ENCODE results near the gene BLVRB.
"Not testable (repeated sequence)": the region's sequence is repeated elsewhere in the genome, so short reads cannot be mapped to it uniquely, and the experiment has no call there.

Gene BLVRB

DNA sequence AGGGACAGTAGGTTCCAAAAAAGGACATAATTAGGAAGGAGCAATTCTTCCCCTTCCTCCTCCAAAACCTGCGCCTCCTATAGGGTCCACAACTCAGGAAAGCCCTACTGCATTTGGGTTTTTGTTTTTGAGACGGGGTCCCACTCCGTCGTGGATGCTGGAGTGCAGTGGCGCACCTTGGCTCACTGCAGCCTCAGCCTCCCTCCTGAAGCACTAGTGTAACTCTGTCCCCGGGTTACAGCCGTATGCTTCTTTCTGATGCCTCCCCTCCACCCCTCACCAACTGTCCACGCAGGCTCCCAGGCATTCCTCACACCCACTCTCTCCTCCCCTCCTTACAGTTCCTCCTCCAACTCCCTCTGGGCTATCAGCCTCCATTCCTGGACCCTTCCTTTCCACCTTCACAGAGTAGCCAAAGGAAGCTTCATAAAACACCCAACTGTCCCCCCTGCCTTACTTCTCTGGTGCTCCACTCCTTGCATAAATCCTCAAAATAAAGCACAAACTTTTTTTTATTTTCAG, 19.2 kb downstream of the BLVRB start:
- no peak for DNase-seq

DNA sequence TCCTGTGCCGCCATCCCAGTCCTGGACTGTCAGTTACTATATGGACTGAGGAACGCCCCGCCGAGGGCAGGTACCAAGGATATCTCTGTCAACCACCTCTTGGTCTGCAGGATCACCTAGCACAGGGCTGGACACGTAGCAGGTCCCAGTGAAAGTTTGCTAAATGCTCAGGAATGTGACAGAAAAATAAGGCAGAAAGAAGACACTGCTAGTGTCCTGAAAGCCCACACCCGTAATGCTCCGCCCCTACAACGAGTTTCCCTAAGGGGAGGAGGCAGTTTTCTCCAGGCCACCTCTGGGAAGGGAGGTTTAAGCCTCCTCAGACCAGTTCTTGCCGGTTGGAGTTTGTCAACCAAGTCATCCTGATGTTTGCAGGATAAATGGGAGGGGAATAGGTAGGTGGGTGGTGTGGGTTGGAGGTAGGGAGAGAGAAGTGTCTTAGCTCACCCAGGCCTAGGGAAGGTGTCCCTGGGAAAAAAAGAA, 19.7 kb downstream of the BLVRB start:
- no peak for DNase-seq

DNA sequence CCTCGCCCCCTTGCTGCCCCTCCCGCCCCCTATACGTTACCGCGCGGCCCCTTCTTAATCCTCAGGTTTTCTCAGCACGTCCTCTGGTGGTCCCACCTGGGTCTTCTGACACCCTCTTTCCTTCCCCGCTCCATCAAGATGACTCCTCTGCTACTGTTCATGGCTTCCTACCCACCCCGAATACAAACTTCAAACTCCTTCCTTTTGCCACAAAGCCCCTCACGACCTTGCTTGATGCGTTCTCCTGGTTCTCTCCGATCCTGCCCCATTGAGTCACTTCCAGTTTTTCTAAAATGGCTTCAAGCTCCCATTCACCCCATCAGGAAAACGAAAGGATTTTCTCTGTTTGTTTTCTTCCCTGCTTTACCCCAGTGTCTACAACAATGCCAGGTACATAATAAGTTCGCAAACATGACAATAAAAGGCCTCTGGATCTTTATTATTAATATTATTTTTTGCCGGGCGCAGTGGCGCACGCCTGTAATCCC, 20.7 kb downstream of the BLVRB start:
- no peak for DNase-seq

DNA sequence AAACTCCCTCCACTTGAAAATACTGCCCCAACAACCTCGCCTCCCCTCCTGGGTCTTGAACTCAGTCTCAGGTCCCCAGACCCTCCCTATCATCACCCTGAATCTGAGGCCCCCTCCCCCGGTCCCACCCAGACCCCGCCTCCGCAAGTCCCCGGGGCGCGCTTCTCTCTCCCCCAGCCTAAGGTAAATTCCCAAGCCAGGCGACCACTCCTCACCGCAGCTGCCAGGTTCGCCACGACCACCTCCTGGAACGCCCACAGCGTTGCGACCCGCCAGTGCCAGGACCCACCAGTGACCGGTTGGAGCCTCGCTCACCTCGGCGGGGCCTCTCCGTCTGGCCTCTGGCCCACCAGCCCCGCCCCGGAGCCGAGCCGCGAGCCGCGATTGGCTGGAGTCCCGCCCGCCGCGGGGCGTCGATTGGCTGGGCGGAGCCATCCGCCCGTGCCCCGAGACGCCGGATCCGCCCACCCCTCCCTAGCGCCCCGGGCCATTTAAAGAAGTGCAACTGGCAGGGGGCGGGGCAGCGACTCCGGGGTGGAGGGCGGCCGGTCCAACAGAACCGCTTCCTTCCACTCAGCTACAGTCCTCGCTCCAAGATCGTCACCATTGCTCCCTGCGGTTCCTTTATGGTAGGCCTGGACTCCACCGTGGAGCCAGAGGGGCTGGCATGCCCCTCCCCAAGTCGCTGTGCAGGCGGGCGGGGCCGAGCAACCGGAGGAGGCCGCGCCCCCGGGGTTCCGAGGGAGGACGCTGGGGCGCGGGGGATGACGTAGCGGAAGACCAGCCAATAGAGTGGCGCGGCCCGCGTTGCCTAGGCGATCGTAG, 21.3 kb downstream of the BLVRB start, which contains the start of gene SERTAD3:
Gene SERTAD3 (minus strand): TSS at position 336 of the 825 bp plus-strand sequence. CDS start 2,255 bp downstream, outside the sequence.
- DNase-seq = peak; percentile 95 to 97 (median 96)

DNA sequence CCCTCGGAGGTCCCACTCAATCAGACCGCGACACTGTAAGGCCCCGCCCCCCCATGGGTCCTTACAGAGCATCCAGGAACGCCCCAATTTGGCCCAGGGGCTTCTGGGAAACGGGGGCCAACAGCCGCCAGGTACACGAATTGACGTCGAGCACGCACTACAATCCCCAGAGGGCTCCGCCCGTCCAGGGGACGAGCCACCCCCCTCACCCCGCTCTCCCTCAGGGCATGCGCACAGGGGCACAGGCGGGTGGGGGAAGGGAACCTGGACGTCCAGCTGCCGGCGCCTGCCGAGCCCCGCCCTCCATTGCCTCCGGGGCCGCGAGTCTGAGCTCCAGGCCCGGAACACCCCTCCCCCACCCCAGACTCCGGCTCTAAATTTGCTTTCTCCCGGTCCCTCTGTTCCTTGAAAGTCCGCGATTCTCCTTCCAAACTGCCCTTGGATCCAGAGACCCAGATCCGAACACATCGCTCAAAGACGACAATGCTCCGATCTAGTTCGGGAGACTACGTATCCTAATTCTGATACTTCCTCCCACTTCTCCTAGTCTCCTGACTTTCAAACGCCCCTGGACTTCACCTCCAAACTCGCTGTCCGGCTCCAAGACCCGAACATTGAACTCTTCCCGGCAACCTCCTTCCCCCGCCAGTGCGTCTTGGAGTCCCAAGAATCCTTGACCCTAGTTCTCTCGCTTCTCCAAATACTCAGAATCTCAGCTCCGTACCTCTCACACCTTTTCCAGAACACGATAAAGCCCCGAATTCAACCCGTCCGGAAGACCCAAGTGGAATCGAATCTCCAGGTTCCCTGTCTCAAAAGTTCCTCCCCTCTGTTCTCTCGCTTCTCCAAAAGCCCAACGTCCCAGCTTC, 22.2 kb downstream of the BLVRB start:
- DNase-seq = peak; percentile 99 to 100 (median 100)

DNA sequence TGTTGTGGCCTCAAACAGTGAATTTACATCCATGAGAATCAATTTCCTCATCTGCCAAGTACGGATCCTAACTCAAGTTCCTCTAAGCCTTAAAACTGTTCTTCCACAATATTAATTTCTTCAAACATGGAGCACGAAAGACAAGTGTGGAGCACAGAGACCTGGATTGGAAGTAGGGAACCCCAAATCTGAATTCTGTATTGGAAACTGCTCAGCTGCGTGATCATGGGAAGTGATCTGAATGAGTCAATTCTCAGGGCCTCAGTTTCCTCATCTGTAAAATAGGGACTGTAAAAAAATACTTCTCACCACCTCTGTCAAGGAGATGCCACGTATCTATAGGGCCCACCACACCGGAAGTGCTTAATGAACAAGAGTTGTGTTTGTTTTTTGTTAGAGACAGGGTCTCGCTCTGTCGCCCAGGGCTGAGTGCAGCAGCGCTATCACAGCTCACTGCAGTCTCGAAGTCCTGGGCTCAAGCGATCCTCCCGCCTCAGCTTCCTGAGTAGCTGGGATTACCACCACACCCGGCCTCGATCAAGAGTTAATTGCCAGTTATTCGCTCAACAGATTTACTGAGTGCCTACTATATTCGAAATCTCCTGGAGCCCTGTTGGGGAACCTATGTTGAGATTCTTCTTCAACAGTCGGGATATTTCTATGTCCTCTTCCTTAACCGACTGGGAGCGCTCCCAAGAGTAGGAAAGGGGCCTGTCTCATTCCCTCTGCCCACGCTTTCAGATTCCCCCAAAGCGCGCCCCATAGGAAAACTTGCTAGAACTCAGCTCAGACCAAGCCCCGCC, 23.0 kb downstream of the BLVRB start:
- DNase-seq = no peak

DNA sequence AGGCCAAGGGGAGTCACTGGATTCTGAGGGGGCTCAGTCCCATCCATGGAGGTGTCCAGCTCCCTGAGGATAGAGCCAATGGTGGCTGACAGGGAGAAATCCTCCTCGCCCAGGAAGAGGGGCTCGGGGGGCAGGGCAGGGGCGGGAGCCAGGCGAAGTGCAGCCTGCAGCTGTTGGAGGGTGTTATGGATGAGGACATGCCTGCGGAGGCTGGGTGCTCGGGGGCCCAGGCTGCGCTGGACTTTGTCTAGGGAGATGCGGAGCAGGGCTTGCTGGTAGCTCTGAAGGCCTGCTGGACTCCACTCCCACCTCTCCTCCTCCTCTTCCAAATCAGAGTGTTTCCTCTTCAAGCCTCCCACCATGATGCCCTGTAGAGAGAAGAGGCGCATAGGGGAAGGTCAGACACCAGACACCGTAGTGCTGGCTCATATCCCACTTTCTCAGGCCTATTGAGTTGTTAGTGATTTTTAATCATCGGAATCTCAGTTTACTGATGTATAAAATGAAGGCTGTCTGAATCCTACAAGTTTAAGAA, 23.8 kb downstream of the BLVRB start:
- DNase-seq = no peak

DNA sequence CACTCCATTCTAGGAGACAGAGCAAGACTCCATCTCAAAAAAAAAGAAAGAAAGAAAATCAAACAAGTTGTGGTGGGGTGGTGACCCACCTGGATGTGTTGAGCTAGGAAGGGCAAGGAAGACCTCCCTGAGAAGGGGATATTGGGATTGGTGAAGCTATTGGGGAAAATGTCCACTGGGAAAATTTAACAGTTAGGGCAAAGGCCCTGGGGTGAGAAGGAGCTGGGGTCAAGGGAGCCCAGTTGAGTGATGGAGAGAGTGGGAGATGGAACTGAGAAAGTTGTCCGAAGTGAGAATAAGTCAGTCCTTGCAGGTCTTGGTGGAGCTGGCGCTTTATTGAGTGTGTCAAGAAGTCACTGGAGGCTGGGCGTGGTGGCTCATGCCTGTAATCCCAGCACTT, 27.3 kb downstream of the BLVRB start:
- no peak for DNase-seq

DNA sequence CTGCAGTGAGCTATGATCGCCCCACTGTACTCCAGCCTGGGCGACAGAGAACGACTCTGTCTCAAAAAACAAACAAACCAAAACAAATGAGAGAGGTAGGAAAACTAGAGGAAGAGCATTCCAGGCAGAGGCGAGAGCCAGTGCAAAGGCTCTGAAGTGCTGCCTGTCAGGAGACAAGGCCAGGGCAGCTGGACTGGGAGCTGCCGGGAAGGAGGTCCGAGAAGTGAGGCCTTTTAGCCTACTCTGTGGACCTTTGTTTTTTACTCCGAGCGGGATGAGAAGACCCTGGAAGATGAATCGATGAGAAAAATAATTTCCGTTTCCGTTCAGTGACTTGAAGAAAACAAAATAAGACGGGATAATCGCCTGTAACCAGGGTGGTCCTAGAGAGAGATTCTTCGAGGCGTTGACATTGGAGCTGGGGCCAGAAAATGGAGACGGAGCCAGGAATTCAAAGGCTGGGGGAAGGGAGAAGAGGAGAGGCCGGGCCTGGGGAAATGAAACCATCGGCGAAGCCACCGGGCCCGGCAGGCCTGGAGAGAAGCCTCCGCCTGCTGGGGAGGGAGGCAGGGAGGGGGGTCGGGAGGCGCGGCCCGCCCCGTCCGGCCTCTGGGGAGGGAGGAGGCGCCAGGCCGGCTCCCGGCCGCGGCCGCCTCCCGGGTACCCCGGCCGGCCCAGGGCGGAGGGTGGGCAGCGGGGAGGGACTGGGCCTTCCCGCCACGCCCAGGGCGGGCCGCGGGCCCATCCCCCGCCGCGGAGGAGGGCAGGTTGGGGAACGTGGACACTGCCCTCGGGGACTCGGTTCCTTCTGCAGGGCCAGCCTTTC, 31.9 kb downstream of the BLVRB start:
- peak; percentile 36 to 58 (median 47) for DNase-seq

DNA sequence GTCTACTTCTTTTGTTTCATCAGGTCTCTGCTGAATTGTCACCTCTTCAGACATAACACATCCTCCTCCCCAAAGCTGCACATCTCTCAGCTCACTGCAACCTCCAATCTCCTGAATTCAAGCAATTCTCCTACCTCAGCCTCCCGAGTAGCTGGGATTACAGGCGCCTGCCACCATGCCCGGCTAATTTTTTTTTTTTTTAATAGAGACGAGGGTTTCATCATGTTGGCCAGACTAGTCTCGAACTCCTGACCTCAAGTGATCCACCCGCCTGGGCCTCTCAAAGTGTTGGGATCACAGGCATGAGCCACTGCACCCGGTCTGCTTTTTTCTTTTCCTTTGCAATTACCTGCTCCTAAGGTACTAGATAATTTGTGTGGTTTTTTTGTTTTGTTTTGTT, 32.8 kb downstream of the BLVRB start:
- DNase-seq = not testable (repeated sequence)

DNA sequence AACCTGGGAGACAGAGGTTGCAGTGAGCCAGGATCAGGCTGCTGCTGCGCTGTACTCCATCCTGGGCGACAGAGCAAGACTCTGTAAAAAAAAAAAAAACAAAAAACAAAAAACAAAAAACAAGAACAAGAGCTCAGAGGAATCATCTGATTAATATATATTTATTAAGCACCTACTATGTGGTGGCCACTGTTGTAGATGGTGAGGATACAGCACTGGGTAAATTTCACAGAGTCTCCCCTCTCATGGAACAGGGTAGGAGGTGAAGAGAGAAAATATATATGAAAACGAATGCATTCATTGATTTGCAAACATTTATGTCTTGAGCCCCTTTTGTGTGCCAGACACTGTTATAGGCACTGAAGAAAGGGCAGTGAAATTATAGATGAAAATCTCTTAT, 33.8 kb downstream of the BLVRB start:
- DNase-seq = no peak

DNA sequence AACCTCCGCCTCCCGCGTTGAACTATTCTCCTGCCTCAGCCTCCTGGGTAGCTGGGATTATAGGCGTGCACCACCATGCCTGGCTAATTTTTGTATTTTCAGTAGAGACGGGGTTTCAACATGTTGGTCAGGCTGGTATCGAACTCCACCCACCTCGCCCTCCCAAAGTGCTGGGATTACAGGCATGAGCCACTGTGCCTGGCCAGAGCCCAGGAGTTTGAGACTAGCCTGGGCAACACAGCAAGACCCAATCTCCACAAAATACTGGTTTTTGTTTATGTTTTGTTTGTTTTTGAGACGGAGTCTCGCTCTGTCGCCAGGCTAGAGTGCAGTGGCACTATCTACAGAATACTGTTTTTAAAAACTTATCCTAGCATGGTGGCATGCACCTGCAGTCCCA, 35.3 kb downstream of the BLVRB start:
- DNase-seq = not testable (repeated sequence)

DNA sequence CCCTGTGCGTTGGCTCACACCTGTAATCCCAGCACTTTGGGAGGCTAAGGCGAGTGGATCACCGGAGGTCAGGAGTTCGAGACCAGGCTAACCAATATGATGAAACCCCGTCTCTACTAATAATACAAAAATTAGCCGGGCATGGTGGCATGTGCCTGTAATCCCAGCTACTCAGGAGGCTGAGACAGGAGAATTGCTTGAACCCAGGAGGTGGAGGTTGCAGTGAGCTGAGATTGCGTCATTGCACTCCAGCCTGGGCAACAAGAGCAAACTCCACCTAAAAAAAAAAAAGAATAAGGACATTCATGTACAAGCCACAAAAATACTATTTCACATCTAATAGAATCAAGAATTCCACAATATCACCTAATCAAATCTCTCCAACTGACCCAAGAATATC, 37.3 kb downstream of the BLVRB start:
- not testable (repeated sequence) for DNase-seq

DNA sequence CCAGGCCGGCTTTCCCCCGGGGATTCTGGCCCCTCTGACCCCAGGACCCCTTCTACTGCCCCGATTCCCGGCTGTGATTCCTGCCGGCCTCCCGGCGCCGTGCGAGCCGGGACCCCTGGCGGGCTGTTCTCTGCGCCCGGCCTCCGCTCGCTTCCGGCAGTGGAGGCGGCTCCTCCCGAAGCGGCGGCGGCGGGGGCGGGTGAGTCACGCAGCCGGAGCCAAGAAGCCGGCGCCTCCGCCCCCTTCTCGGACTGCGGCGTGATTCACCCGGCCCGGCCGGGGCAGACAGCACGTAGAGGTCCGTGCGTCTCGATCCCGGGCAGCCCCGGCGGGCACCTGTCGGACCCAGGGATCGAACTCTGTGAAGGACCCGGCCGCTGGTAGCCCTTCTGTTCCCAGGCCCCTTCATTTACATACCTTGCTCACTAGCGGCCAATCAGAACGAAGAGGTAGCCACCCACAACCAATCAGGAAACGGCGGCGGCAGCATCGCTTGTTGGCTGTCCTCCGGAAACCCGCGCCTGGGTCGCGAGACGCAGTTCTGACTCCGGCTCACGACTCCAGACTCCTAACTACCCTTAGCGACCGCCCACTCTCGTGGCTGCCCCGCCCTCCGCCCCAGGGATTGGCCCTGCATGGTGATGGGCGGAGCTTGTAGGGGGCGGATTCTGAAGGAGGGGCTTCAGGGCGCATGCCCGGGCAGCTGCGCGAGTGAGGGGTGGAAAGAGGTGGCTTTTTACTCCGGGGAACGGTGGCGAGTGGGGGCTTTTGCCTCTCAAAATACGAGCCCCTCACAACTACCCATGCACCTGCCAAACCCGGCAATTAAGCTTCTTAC, 39.9 kb downstream of the BLVRB start, which contains the start of gene SERTAD1:
Gene SERTAD1 (minus strand): TSS at position 543 of the 838 bp plus-strand sequence. CDS start 2,446 bp downstream, outside the sequence.
- DNase-seq = peak; percentile 100

DNA sequence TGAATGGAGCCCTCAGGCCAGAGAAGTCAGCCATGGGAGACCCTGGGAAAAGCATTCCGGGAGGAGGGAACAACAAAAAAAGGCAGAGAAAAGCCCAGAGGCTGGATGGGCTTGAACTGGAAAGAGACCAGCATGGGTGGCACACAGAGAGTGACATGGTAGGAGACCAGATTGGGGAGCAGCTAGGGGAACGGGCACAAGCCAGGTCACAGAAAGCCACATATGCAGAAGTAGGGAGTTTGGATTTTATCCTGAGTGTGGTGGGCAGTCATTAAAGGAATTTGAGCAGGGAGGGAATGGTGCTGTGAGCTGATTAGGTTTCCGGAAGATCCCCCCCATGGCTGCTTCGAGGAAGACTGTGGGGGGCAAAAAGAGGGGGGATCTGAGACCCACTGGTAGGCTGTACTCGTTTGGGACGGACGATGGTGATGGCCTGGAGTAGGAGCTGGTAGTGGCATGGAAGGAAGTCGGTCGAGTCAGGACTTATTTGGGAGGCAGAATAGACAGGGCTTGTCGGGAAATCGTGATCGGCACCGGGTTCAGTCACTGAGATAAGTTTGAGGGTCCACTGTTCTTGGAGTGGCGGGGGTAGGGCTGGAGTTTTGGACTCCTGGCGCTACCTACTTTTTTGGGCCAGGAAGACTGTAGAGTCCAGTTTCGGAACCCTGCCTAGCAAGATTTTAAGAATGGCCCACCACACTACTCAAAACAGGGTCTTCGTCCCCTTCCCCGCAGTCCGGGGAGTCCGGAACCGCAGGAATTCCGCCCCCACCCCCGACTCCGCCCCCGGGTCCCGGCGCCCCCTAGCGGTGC, 40.7 kb downstream of the BLVRB start:
- DNase-seq = peak in 1 of 5 donors; percentile 34

DNA sequence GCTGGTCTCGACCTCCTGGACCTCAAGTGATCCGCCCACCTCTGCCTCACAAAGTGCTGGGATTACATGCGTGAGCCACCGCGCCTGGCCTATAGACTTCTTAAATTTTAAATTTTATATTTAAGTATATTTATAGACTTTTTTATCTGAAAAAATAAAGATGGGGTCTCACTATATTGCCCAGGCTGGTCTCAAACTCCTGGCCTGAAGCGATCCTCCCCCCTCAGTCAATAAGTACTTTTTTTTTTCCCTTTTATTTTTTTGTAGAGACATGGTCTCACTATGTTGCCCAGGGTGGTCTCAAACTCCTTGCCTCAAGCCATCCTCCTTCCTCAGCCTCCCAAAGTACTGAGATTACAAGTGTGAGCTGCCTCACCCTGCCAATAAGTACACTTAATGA, 41.6 kb downstream of the BLVRB start:
- DNase-seq = no peak

DNA sequence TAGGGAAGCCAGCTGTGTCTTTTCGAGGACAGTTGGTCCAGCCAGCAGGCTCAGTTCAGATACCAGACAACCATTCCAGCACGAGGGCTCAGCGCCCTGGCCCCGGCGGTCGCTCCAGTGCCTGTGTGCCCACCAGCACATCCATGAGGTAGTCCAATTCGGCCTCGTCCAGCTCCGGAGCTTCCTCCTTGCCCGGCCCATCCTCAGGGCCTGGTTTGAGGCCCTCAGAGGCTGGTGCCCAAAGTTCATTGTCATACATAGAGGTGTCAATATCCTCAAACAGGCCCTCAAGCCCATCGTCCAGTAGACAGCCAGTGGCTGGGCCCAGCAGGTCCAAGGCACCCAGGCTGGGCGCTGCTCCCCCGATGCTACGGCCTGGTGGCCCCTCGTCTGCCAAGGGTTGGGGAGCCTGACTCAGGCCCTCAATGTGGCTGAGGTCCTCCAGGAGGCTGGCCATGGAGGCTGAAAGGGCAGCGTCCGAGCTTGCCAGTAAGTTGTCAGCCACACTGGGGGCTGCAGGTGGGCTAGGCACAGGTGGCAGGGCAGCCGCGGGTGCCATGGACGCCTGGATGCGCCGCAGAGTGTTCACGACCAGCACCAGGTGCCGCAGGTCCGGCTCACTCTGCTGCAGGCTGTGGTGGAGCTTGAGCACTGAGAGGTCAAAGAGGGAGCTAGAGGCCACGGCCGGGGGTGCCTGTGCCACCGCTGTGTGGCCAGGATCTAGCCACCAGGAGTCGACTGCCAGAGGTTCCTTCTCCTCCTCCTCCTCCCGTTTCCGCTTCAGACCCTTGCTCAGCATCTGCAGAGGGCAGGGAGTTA, 42.6 kb downstream of the BLVRB start:
- DNase-seq = no peak

Measured in T-helper 1 cell (primary cell).